ENCODE measurements around the gene WWOX. TPM values are rescaled to one million over a fixed set of nuclear protein-coding genes. Genes with fewer than 3 reads are reported as not detected.

Gene WWOX
- total RNA-seq, 1 experiment from 2014 or later, result 28.3 TPM

DNA sequence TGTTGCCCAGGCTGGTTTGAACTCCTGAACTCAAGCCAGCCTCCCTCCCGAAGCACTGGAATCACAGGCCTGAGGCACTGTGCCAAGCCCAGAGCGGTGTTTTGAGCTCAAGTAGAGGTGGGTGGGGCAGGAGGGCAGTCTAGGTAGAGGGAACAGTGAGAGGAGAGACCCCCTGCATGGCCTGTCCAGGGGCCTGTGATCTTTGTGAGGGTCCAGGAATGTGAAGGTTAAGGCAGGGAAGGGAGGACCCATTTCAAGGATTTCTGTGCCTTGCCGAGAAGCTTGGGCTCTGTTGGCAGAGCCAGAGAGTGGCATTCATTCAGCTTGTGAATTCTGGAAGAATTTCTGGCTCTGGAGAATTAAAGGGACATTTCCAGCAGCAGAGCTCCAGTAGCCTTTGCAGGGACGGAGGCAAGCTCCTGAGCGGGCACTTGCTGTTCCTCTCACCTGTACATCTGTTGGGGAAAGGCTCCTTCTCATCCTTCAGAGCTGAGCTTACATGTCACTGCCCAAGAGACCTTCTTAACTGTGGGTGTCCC is 2.7 kb downstream of the WWOX start:
- Histone ChIP-seq H3F3A (ENCODE audit: low read length, unreplicated experiment) (no peaks in the 10 kb centered on the region), H4K20me1 (ENCODE audit: low read length) (no peaks in the 10 kb centered on the region), H3K27ac (ENCODE audit: low read length) (no peak overlapping the region), H3K9me3 (ENCODE audit: low read length) (no peaks in the 10 kb centered on the region), H3K27me3 (ENCODE audit: low read length) (no peaks in the 10 kb centered on the region), H3K4me2 (ENCODE audit: low read length) (no peak overlapping the region), H3K9me2 (replicated peaks; ENCODE audit: low read length) (no peaks in the 10 kb centered on the region), H3K9ac (ENCODE audit: low read length) (no peak overlapping the region), H3K4me1 (ENCODE audit: insufficient read depth, low read length) (peaks cover 13% of the 10 kb centered on the region), H3K36me3 (ENCODE audit: low read depth, low read length) (no peaks in the 10 kb centered on the region), H3K79me2 (ENCODE audit: low read length) (peaks cover 7% of the 10 kb centered on the region), H2AFZ (ENCODE audit: low read length) (no peak overlapping the region), H3K4me3 (ENCODE audit: low read length) (no peak overlapping the region)
- no peak for TF ChIP-seq EZH2 (IDR thresholded peaks at IDR 0.05; ENCODE audit: low read length, unreplicated experiment)
- TF ChIP-seq, protein P1, sequence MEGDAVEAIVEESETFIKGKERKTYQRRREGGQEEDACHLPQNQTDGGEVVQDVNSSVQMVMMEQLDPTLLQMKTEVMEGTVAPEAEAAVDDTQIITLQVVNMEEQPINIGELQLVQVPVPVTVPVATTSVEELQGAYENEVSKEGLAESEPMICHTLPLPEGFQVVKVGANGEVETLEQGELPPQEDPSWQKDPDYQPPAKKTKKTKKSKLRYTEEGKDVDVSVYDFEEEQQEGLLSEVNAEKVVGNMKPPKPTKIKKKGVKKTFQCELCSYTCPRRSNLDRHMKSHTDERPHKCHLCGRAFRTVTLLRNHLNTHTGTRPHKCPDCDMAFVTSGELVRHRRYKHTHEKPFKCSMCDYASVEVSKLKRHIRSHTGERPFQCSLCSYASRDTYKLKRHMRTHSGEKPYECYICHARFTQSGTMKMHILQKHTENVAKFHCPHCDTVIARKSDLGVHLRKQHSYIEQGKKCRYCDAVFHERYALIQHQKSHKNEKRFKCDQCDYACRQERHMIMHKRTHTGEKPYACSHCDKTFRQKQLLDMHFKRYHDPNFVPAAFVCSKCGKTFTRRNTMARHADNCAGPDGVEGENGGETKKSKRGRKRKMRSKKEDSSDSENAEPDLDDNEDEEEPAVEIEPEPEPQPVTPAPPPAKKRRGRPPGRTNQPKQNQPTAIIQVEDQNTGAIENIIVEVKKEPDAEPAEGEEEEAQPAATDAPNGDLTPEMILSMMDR (conservative IDR thresholded peaks at IDR 0.05; ENCODE audit: low read depth, low read length), result no peak
- TF ChIP-seq EZH2phosphoT487 (IDR thresholded peaks at IDR 0.05; ENCODE audit: borderline replicate concordance, low read length), result no peak
- intact Hi-C loops (cut with micrococcal nuclease), result no loop called here
- POLR2A ChIA-PET (ENCODE audit: unreplicated experiment), result no interaction called here
- CTCF ChIA-PET, result no interaction called here
- no peak for ATAC-seq
- no peak for DNase-seq
- no TSS peak for BruUV-seq (replicated peaks)

DNA sequence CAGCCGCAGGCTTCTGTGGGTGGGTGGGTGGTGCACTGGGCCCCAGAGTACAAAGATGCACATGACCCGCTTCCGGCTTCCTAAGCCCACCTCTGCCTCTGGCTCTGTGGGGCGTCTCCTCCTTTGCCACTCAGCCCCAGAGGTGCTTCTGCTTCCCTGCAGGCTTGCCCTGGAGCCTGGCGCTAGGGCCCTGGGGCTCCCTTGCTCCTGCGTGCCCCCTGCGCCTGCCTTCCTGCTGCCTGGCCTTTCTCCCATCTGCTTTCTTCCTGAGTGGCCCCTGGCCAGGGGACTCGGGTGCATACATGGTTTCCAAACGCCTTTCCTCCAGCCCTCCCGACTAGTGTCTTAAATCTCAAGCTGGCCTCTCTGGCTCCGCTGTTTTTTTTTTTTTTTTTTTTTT is 3.4 kb downstream of the WWOX start:
- TF ChIP-seq EZH2 (IDR thresholded peaks at IDR 0.05; ENCODE audit: low read length, unreplicated experiment) (no peak), EZH2phosphoT487 (IDR thresholded peaks at IDR 0.05; ENCODE audit: borderline replicate concordance, low read length) (no peak)
- Histone ChIP-seq H3K27me3 (ENCODE audit: low read length) (no peaks in the 10 kb centered on the region), H3K9ac (ENCODE audit: low read length) (no peak overlapping the region)

DNA sequence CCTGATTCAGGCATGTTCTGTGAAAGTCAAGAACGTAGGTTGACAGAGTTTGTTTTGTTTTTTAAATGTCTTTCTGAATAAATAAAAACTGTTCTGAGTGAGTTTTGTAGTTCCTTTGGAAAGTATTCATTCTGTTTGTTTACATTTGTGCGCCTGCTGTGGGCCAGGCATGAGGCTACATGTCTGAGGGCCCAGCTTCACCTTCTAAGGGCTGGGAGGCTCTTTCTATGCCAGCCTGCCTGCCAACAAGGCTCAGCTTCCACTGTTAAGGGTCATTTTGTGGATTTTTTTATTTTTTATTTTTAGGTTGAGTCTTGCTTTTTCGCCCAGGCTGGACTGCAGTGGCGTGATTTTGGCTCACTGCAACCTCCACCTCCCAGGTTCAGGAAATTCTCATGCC is 6.1 kb downstream of the WWOX start:
- Histone ChIP-seq H3K36me3 (ENCODE audit: low read depth, low read length) (no peaks in the 10 kb centered on the region), H2AFZ (ENCODE audit: low read length) (no peak overlapping the region), H3F3A (ENCODE audit: low read length, unreplicated experiment) (no peaks in the 10 kb centered on the region), H3K9ac (ENCODE audit: low read length) (no peak overlapping the region), H3K27ac (ENCODE audit: low read length) (no peak overlapping the region), H3K4me1 (ENCODE audit: insufficient read depth, low read length) (peaks cover 2% of the 10 kb centered on the region), H3K79me2 (ENCODE audit: low read length) (peaks cover 2% of the 10 kb centered on the region), H3K4me3 (ENCODE audit: low read length) (no peak overlapping the region), H3K27me3 (ENCODE audit: low read length) (no peaks in the 10 kb centered on the region), H3K9me3 (ENCODE audit: low read length) (no peaks in the 10 kb centered on the region), H3K4me2 (ENCODE audit: low read length) (no peak overlapping the region), H3K9me2 (replicated peaks; ENCODE audit: low read length) (no peaks in the 10 kb centered on the region), H4K20me1 (ENCODE audit: low read length) (no peaks in the 10 kb centered on the region)
- POLR2A ChIA-PET (ENCODE audit: unreplicated experiment), result no interaction called here
- DNase-seq (no peak), ATAC-seq (no peak)
- CTCF ChIA-PET, result no interaction called here
- intact Hi-C loops (cut with micrococcal nuclease), result no loop called here
- TF ChIP-seq EZH2phosphoT487 (IDR thresholded peaks at IDR 0.05; ENCODE audit: borderline replicate concordance, low read length) (no peak), EZH2 (IDR thresholded peaks at IDR 0.05; ENCODE audit: low read length, unreplicated experiment) (no peak)
- TF ChIP-seq, protein P1 (conservative IDR thresholded peaks at IDR 0.05; ENCODE audit: low read depth, low read length), result no peak
- BruUV-seq (replicated peaks), result no TSS peak

More for the DNA sequence above, 3.4 kb downstream of the WWOX start:
- no peak overlapping the region for H3K27ac ChIP-seq (ENCODE audit: low read length)
- ChIA-PET CTCF (no interaction called here), POLR2A (ENCODE audit: unreplicated experiment) (no interaction called here)
- no peak overlapping the region for H3K4me3 ChIP-seq (ENCODE audit: low read length)
- no peaks in the 10 kb centered on the region for H4K20me1 ChIP-seq (ENCODE audit: low read length)
- no peak overlapping the region for H3K4me2 ChIP-seq (ENCODE audit: low read length)
- peaks cover 13% of the 10 kb centered on the region for H3K4me1 ChIP-seq (ENCODE audit: insufficient read depth, low read length)
- H3F3A ChIP-seq (ENCODE audit: low read length, unreplicated experiment), result no peaks in the 10 kb centered on the region
- H3K36me3 ChIP-seq (ENCODE audit: low read depth, low read length), result no peaks in the 10 kb centered on the region
- intact Hi-C loops (cut with micrococcal nuclease), result no loop called here
- no peak overlapping the region for H2AFZ ChIP-seq (ENCODE audit: low read length)
- no TSS peak for BruUV-seq (replicated peaks)
- DNase-seq, result no peak
- no peaks in the 10 kb centered on the region for H3K9me2 ChIP-seq (replicated peaks; ENCODE audit: low read length)
- H3K79me2 ChIP-seq (ENCODE audit: low read length), result peaks cover 7% of the 10 kb centered on the region
- H3K9me3 ChIP-seq (ENCODE audit: low read length), result no peaks in the 10 kb centered on the region
- ATAC-seq, result no peak
